Parathyroid adenoma (tissue), 2 donors: ENCODE measurements around the gene TWNK.

Experiments used
- H2AFZ ChIP-seq: fragments of 300-600 bp; sonication (generic); one replicate; pipeline ENCODE4 v1.7.0; 2017; ENCODE audit warnings: antibody characterized with exemption, mild to moderate bottlenecking
- H3K27ac ChIP-seq: fragments of 300-600 bp; sonication (generic); one replicate; pipeline ENCODE4 v1.7.0; 2017
- H3K27me3 ChIP-seq: fragments of 300-600 bp; sonication (generic); one replicate; pipeline ENCODE4 v1.7.0; 2017; ENCODE audit warnings: low read length; ENCODE audit not compliant: control insufficient read depth, insufficient read depth
- H3K36me3 ChIP-seq: fragments of 300-600 bp; sonication (generic); one replicate; pipeline ENCODE4 v1.7.0; 2017; ENCODE audit warnings: low read length; ENCODE audit not compliant: control insufficient read depth, insufficient read depth
- H3K4me1 ChIP-seq: fragments of 300-600 bp; sonication (generic); one replicate; pipeline ENCODE4 v1.7.0; 2017; ENCODE audit warnings: control low read depth
- H3K4me2 ChIP-seq: fragments of 300-600 bp; sonication (generic); one replicate; pipeline ENCODE4 v1.7.0; 2017; ENCODE audit warnings: low read length
- H3K4me3 ChIP-seq: fragments of 300-600 bp; sonication (generic); one replicate; pipeline ENCODE4 v1.7.0; 2017; ENCODE audit warnings: low read depth, low read length
- H3K79me2 ChIP-seq: fragments of 300-600 bp; sonication (generic); one replicate; pipeline ENCODE4 v1.7.0; 2017; ENCODE audit warnings: control low read depth
- H3K9ac ChIP-seq: fragments of 300-600 bp; sonication (generic); one replicate; pipeline ENCODE4 v1.7.0; 2017; ENCODE audit warnings: mild to moderate bottlenecking
- H3K9me3 ChIP-seq: fragments of 300-600 bp; sonication (generic); one replicate; pipeline ENCODE4 v1.7.0; 2017; ENCODE audit warnings: low read length; ENCODE audit not compliant: control insufficient read depth
- TF ChIP-seq, protein P1 (sequence below): fragments of 300-600 bp; sonication (generic); IDR thresholded peaks from one replicate; pipeline ENCODE4 v1.7.0; 2017; ENCODE audit warnings: antibody characterized with exemption, mild to moderate bottlenecking
- donor health status: primary hyperparathyroidism.

TWNK gene

DNA sequence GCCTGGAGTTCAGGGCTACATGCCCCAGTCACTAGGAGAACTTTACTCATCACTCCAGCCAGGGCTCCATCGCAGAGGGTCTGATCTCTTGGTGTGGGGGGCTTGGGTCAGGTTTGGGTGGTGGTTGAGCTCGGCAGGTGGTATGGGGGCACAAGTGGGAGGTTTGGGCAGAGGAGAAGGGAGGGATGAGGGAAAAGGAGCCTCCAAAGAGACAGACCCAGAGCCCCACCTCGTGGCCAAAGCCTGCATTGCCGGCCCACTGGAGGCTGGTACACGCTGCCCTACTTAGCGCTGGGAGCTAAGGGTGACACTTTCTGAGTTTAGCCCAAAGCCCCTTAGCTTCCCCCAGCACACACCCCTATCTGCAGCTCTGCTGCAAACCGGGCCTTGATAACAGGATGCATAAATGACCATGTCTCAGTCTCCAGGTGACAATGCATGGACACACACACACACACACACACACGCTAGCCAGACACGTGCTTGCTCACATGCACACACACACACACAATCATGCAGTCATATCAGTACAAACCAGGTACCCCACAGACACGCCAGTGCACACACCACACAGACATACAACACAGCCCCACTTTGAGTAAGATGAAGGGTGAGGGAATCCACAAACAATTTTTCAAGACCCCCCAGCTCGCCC lies 27.0 kb downstream of the TWNK start:
- H3K9ac ChIP-seq: no peak overlapping the region
- no peak overlapping the region for H3K27ac ChIP-seq
- H3K9me3 ChIP-seq: no peaks in the 10 kb centered on the region
- H3K79me2 ChIP-seq: no peaks in the 10 kb centered on the region
- no peaks in the 10 kb centered on the region for H3K36me3 ChIP-seq
- H3K4me1 ChIP-seq: peaks cover 13% of the 10 kb centered on the region
- TF ChIP-seq, protein P1, sequence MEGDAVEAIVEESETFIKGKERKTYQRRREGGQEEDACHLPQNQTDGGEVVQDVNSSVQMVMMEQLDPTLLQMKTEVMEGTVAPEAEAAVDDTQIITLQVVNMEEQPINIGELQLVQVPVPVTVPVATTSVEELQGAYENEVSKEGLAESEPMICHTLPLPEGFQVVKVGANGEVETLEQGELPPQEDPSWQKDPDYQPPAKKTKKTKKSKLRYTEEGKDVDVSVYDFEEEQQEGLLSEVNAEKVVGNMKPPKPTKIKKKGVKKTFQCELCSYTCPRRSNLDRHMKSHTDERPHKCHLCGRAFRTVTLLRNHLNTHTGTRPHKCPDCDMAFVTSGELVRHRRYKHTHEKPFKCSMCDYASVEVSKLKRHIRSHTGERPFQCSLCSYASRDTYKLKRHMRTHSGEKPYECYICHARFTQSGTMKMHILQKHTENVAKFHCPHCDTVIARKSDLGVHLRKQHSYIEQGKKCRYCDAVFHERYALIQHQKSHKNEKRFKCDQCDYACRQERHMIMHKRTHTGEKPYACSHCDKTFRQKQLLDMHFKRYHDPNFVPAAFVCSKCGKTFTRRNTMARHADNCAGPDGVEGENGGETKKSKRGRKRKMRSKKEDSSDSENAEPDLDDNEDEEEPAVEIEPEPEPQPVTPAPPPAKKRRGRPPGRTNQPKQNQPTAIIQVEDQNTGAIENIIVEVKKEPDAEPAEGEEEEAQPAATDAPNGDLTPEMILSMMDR: peak; percentile 93
- no peaks in the 10 kb centered on the region for H3K27me3 ChIP-seq
- H3K4me2 ChIP-seq: no peak overlapping the region
- H3K4me3 ChIP-seq: no peak overlapping the region
- H2AFZ ChIP-seq: no peak overlapping the region

DNA sequence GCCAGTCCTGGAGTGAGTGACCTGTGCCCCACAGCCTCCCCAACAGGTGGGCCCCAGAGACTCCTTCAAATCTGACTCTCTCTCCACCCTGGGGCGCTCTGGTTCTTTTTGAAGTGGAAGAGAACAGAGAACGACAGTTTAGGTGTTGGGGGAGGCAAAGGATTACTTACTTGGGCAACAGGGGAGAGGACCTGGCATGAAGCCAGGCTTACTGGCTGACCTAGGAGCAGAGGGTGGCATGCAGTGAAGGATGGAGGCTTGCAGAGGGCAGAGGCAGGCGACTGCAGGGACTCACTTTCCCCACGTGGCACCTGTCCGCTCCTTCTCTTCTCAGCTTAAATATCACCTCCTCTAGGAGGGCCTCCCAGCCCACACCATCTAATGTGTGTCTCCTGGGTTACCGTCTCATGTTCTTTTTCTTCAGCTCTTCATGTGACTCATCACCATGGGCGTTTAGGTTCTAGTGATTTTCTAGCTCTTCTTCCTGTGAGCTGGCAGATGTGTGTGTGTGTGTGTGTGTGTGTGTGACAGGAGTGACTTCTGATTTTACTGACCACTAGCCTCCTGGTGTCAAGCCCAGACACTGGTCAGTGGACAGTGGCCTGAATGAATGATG lies 27.7 kb downstream of the TWNK start:
- H3K9me3 ChIP-seq: no peaks in the 10 kb centered on the region
- no peak overlapping the region for H3K9ac ChIP-seq

DNA sequence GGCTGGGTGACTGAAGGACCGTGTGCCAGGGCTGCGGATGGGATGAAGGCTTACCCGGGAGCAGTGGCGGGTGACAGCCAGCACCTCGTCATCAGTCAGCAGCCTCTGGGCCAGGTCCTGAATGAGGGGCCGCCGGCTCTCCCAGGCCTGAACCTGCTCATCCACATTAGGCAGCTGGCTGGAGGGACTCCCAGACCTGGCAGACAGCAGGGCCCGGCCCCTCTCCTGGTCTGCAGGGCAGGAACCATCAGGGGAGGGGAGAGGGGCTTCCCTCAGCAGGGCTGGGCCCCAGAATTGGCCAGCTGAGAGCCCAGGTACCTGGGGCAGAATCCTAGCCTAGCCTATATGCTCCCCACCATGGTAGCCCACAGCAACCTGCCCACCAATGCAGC lies 28.2 kb downstream of the TWNK start:
- H3K9ac ChIP-seq: no peak overlapping the region
- H3K4me3 ChIP-seq: no peak overlapping the region
- no peaks in the 10 kb centered on the region for H3K36me3 ChIP-seq
- no peak overlapping the region for H2AFZ ChIP-seq
- no peaks in the 10 kb centered on the region for H3K27me3 ChIP-seq
- H3K9me3 ChIP-seq: no peaks in the 10 kb centered on the region
- H3K27ac ChIP-seq: no peak overlapping the region
- H3K4me1 ChIP-seq: peaks cover 13% of the 10 kb centered on the region
- TF ChIP-seq, protein P1: no peak
- no peak overlapping the region for H3K4me2 ChIP-seq
- no peaks in the 10 kb centered on the region for H3K79me2 ChIP-seq

More for the DNA sequence above, 27.7 kb downstream of the TWNK start:
- Histone ChIP-seq H2AFZ (no peak overlapping the region), H3K36me3 (no peaks in the 10 kb centered on the region), H3K79me2 (no peaks in the 10 kb centered on the region), H3K4me1 (peaks cover 13% of the 10 kb centered on the region), H3K4me3 (no peak overlapping the region), H3K4me2 (no peak overlapping the region), H3K27me3 (no peaks in the 10 kb centered on the region), H3K27ac (no peak overlapping the region)
- TF ChIP-seq, protein P1: no peak

DNA sequence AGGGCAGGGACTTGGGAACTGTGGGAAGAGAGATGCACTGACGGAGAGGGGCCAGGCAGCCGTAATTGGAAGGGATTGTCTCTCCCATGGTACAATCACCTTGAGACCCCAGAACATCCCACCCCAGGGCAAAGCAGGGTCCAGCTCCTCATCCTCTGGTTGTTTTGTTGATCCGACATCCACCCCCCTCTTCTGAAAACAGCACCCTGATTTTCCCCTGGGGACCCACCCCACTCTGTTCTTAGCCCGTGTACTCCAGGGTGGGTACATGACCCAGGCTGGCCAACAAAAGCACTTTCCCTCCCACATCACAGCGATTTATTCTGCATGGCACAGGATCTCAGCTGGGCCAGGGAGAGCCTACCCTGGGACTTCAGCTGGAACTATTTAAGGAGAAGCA lies 29.5 kb downstream of the TWNK start:
- H3K9ac ChIP-seq: no peak overlapping the region
- H3K36me3 ChIP-seq: no peaks in the 10 kb centered on the region
- H3K9me3 ChIP-seq: no peaks in the 10 kb centered on the region
- no peaks in the 10 kb centered on the region for H3K79me2 ChIP-seq
- H3K4me2 ChIP-seq: no peak overlapping the region
- TF ChIP-seq, protein P1: no peak
- H3K4me1 ChIP-seq: peaks cover 13% of the 10 kb centered on the region
- H3K27me3 ChIP-seq: no peaks in the 10 kb centered on the region
- no peak overlapping the region for H3K4me3 ChIP-seq
- H2AFZ ChIP-seq: no peak overlapping the region
- H3K27ac ChIP-seq: no peak overlapping the region
